Heart right ventricle (tissue), 16 donors: ENCODE data around the gene CASK. TPM values are rescaled to one million over a fixed set of nuclear protein-coding genes. Genes with fewer than 3 reads are reported as not detected.

ENCODE experiments used
- ATAC-seq, 8 donors: fragments of 200-7000 bp; cut with Tn5 transposase; one replicate each; pipeline ENCODE4 v1.9.1; 2020; ENCODE audit warnings: mild to moderate bottlenecking in 8 of 8, moderate library complexity in 8 of 8, moderate number of reproducible peaks in 1 of 8
- DNase-seq, 2 donors: peaks; one replicate each; pipeline ENCODE4 v3.0.0-alpha.2; 2020
- H3K27ac ChIP-seq, 10 donors: fragments of 200-600 bp; sonication (generic) in 2 of 10; one replicate each; pipeline versions ENCODE4 v1.5.0 to v1.8.0; 2020 to 2022; ENCODE audit warnings: mild to moderate bottlenecking in 3 of 10
- H3K27me3 ChIP-seq, 7 donors: fragments of 200-600 bp; one replicate each; pipeline ENCODE4 v1.8.0; 2021 to 2022; ENCODE audit warnings: mild to moderate bottlenecking in 2 of 7
- H3K36me3 ChIP-seq, 9 donors: fragments of 200-600 bp; sonication (generic) in 1 of 9; one replicate each; pipeline versions ENCODE4 v1.5.0 to v1.8.0; 2020 to 2022; ENCODE audit warnings: mild to moderate bottlenecking in 2 of 9
- H3K4me1 ChIP-seq, 9 donors: fragments of 200-600 bp; sonication (generic) in 1 of 9; one replicate each; pipeline versions ENCODE4 v1.5.0 to v1.8.0; 2020 to 2022; ENCODE audit warnings: mild to moderate bottlenecking in 4 of 9
- H3K4me3 ChIP-seq, 10 donors: fragments of 200-600 bp; sonication (generic) in 2 of 10; one replicate each; pipeline versions ENCODE4 v1.5.0 to v1.8.0; 2020 to 2022; ENCODE audit warnings: mild to moderate bottlenecking in 7 of 10, moderate library complexity in 2 of 10
- H3K9me3 ChIP-seq, 11 donors: fragments of 200-600 bp in 10 of 11; sonication (generic) in 2 of 11; one replicate each; pipeline versions ENCODE4 v1.5.0 to v1.8.0; 2013 to 2022; ENCODE audit warnings: mild to moderate bottlenecking in 2 of 11, control low read depth in 1 of 11, moderate library complexity in 1 of 11
- CTCF ChIP-seq, 9 donors: fragments of 200-600 bp; sonication (generic) in 2 of 9; IDR thresholded peaks; one replicate each; pipeline versions ENCODE4 v1.5.0 to v1.8.0; 2021 to 2022; ENCODE audit warnings: antibody characterized with exemption in 9 of 9, mild to moderate bottlenecking in 5 of 9, moderate library complexity in 1 of 9
- WGBS, 2 donors: extraction: QIAGEN DNeasy Blood & Tissue Kit; methylation state at CpG; one replicate each; pipeline ENCODE4 v1.1.7; 2013; ENCODE audit warnings: inconsistent platforms in 1 of 2; 5-methylcytosine and 5-hydroxymethylcytosine counted together
- intact Hi-C, 10 donors: fragments of 100-400 bp; cut with DNase I; formaldehyde crosslinking; loops; one replicate each; pipeline versions ENCODE4 v1.11.1 to v1.14.2; 2022
- polyA plus RNA-seq, 2 donors: library from polyadenylated mRNA; stranded (reverse); fragments of 200-250 nt; gene quantifications; one replicate each; pipeline ENCODE4 v1.2.3, GENCODE V29; 2013
- total RNA-seq, 10 donors: library from RNA; stranded (reverse); fragmentation: NEBNext Ultra II Directional in 3 of 10; extraction: Animal tissue kit (Norgen Biotek cat#: 25700) in 3 of 10; gene quantifications; one replicate each; pipeline versions ENCODE4 v1.2.1 to v1.2.4, GENCODE V29; 2021 to 2023
- donor health status: Arrhythmogenic right ventricular cardiomyopathy.
- donor health status: ischemic (EF 13 %, LVEDD 7.1; RV severe dilation, severe dysfunction).
- donor health status: healthy with polysubstance abuse.
- donor health status: DM: no; HTN: yes; CAD: no.
- donor health status: DM: no; HTN: no; CAD: no.
- donor health status: ischemic (EF 25% LVEDD 6.9; RV normal size, moderate dysfunction).
- donor health status: ischemic (EF 25% LVEDD 5.7; RV mildly dilated, moderate dysfunction).
- donor health status: healthy.
- donor health status: DM: yes; HTN: yes; CAD: no.
- donor health status: Ischemic cardiomyopathy.
- donor health status: ischemic (EF 35%, LVEDD 5.7; RV mildly dilated, moderate dysfunction).
- donor health status: nonischemic (EF 11% LVEDD 7.7; RV severe dilation, severe dysfunction).
- donor health status: DM: yes; HTN: yes; CAD: no.
- donor health status: PGD.
- donor health status: ischemic (EF 29% LVEDD 5.4; RV normal size, mild dysfunction).
- donor health status: nonischemic (EF 23%, LVEDD 6.1; RV moderate dilation, normal function).

The CASK gene
- total and polyA plus RNA-seq, 12 donors = 2.2 to 20.7 (median 12.7) TPM

DNA sequence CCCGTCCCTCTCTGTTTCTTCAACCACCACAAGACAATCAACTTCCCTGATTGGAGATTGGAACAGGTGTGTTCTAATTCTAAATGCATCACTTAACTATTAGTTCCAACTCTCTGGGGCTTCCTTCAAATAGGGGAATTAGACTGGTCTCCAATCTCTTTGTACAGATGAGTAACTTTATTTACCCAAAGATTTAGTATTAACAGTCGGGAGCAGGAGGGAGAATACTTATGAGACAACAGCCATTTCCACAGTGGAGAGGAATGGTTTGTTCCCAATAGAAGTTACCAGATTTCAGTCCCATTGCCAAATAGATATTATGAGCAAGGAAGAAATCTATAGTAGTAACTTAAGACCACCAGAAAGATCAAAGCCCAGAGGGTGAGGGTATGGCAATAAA, 46.2 kb downstream of the CASK start:
- Histone ChIP-seq H3K27ac (no peak overlapping the region), H3K9me3 (no peaks in the 10 kb centered on the region), H3K27me3 (no peaks in the 10 kb centered on the region), H3K4me3 (no peak overlapping the region), H3K36me3 (no peaks in the 10 kb centered on the region), H3K4me1 (peaks cover 0 to 4% (median 0%) of the 10 kb centered on the region in 9 donors)
- WGBS, 2 donors = 89 to 90% methylated on average over 2 of the region's 2 CpGs
- DNase-seq (no peak), ATAC-seq (no peak)
- intact Hi-C loops = no loop called here
- TF ChIP-seq CTCF (IDR thresholded peaks at IDR 0.05) = no peak

DNA sequence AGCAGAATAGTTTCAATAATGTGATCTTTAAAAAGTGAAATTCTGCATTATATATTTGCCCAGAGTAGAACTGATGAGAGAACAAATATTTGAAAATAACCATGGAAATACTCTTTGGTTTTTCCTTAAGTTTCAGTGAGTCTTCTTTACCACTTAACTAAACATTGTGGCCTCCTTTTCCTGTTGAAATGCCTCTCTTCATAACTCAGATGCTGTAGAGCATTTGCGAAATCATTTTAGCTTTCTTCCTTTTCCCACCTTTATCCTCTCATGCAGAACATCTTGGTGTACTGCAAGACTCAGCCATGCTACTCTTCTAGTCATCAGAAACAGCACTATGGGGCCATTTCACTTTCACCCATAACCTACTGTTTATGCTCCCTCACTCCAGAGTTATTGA, 48.2 kb downstream of the CASK start:
- Histone ChIP-seq H3K4me3 (no peak overlapping the region), H3K9me3 (no peaks in the 10 kb centered on the region), H3K36me3 (no peaks in the 10 kb centered on the region), H3K27ac (no peak overlapping the region), H3K27me3 (no peaks in the 10 kb centered on the region), H3K4me1 (peaks cover 0 to 4% (median 0%) of the 10 kb centered on the region in 9 donors)
- intact Hi-C loops = no loop called here
- no peak for ATAC-seq
- WGBS, 2 donors = 100% methylated on average over 1 of the region's 1 CpG
- DNase-seq = no peak
- no peak for TF ChIP-seq CTCF (IDR thresholded peaks at IDR 0.05)

DNA sequence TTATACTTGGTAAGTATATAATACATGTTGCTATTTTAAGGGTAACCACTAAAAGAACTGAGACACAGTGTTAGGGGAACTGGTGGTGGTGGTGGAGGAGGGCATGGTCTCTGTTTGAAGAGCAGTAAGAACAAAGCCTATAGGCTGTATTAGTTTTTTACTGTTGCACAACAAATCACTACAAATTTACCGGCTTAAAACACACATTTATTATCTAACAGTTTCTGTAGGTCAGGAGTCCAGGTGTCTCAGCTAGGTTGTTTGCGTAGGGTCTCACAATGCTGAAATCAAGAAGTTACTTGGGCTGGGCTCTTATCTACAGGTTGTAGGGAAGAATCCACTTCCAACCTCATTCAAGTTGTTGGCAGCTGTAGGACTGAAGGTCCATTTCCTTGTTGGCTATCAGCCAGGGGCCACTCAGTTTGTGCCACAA, 52.6 kb downstream of the CASK start:
- ATAC-seq (no peak), DNase-seq (no peak)
- H3K9me3 ChIP-seq = no peaks in the 10 kb centered on the region
- peaks cover 0 to 5% (median 0%) of the 10 kb centered on the region in 7 donors for H3K27me3 ChIP-seq
- no peaks in the 10 kb centered on the region for H3K36me3 ChIP-seq
- no peak overlapping the region for H3K4me3 ChIP-seq
- no peak for TF ChIP-seq CTCF (IDR thresholded peaks at IDR 0.05)
- no peaks in the 10 kb centered on the region for H3K4me1 ChIP-seq
- 80 to 94% methylated on average over 2 of the region's 2 CpGs for WGBS, 2 donors
- intact Hi-C loops = no loop called here
- no peak overlapping the region for H3K27ac ChIP-seq

DNA sequence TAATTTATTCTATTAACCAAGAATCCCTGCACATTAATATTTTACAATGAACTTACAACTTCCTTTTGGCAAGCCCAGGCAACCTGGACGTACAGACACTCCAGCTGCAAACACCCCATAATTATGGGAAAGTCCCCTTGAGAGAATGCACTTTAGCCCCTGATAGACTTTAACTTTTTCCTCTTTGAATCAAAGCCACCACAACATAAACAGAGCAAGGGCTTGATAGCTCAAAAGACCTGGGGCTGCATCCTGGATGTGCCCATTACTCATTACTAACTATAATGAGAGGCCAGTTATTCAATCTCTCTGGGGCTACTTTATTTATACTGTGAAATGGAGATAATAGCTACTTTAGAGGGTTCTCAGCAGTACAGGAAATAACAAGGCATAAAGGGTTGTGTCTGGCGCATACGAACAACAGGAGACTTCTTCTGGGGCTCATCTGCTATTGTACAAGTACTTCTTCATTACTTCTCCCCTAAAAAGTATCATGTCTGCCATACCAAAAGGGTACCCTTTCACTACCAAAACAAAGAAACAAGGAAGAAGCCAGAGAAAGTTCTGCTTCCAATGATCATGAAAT, 54.9 kb downstream of the CASK start:
- intact Hi-C loops = no loop called here
- Histone ChIP-seq H3K27ac (no peak overlapping the region), H3K9me3 (no peaks in the 10 kb centered on the region), H3K36me3 (no peaks in the 10 kb centered on the region), H3K4me1 (no peaks in the 10 kb centered on the region), H3K27me3 (peaks cover 0 to 5% (median 0%) of the 10 kb centered on the region in 7 donors), H3K4me3 (no peak overlapping the region)
- ATAC-seq (no peak), DNase-seq (no peak)
- TF ChIP-seq CTCF (IDR thresholded peaks at IDR 0.05) = no peak
- 70 to 81% methylated on average over 3 of the region's 3 CpGs for WGBS, 2 donors
